AG10803 (cell line): ENCODE data around the gene PPM1D.

Experiments
- DNase-seq: peaks from one replicate; pipeline ENCODE4 v3.0.0; 2010; ENCODE audit warnings: low read depth
- H3K4me3 ChIP-seq: 2 replicates; pipeline ENCODE4 v1.5.1; 2011; ENCODE audit warnings: mild to moderate bottlenecking, low read length, control low read depth
- TF ChIP-seq, protein P1 (sequence below): conservative IDR thresholded peaks from 2 replicates; pipeline ENCODE4 v1.5.1; 2011; ENCODE audit warnings: mild to moderate bottlenecking, low read length, control low read depth, inconsistent platforms

Gene PPM1D

DNA sequence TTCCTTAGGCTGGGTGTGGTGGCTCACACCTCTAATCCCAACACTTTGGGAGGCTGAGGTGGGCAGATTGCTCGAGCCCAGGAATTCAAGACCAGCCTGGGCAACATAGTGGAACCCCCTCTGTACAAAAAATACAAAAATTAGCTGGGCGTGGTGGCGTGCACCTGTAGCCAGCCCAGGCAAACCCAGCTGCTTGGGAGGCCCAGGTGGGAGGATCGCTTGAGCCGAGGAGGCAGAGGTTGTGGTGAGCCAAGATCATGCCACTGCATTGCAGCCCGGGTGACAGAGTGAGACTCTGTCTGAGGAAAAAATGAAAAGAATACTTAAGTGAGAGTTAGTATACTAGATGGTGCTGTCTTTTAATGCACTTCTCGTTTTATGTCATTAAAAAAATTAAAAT lies 15.1 kb downstream of the PPM1D start:
- H3K4me3 ChIP-seq, result no peak overlapping the region
- DNase-seq, result no peak
- TF ChIP-seq, protein P1, sequence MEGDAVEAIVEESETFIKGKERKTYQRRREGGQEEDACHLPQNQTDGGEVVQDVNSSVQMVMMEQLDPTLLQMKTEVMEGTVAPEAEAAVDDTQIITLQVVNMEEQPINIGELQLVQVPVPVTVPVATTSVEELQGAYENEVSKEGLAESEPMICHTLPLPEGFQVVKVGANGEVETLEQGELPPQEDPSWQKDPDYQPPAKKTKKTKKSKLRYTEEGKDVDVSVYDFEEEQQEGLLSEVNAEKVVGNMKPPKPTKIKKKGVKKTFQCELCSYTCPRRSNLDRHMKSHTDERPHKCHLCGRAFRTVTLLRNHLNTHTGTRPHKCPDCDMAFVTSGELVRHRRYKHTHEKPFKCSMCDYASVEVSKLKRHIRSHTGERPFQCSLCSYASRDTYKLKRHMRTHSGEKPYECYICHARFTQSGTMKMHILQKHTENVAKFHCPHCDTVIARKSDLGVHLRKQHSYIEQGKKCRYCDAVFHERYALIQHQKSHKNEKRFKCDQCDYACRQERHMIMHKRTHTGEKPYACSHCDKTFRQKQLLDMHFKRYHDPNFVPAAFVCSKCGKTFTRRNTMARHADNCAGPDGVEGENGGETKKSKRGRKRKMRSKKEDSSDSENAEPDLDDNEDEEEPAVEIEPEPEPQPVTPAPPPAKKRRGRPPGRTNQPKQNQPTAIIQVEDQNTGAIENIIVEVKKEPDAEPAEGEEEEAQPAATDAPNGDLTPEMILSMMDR, result no peak

DNA sequence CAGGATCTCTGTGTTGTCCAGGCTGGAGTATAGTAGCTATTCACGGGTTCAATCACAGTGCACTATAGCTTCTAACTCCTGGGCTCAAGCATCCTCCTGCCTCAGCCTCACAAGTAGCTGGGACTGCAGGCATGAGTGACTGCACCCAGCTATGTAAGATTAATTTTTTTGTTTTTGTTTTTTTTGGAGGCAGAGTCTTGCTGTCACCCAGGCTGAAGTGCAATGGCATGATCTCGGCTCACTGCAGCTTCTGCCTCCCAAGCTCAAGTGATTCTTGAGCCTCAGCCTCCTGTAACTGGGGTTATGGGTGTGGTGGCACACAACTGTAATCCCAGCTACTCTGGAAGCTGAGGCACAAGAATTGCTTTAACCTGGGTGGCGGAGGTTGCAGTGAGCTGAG lies 15.8 kb downstream of the PPM1D start:
- H3K4me3 ChIP-seq, result no peak overlapping the region
- no peak for DNase-seq
- TF ChIP-seq, protein P1, result no peak

DNA sequence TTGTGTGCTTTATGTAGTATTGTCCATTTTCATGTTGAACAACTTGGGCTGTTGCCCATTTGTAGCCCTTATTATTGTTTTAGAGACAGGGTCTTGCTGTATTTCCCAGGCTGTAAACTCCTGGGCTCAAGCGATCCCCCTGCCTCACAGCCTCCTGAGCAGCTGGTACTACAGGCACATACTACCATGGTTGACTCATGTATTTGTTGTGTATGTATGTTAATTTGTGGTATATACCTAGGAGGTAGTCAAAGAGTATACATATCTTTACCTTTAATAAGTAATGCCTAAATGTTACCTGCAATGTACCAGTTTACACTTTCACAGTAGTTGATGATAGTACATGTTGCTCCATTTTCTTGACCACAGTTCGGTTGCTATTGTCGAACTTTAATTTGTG lies 18.1 kb downstream of the PPM1D start:
- TF ChIP-seq, protein P1, result no peak
- no peak for DNase-seq
- H3K4me3 ChIP-seq, result no peak overlapping the region

DNA sequence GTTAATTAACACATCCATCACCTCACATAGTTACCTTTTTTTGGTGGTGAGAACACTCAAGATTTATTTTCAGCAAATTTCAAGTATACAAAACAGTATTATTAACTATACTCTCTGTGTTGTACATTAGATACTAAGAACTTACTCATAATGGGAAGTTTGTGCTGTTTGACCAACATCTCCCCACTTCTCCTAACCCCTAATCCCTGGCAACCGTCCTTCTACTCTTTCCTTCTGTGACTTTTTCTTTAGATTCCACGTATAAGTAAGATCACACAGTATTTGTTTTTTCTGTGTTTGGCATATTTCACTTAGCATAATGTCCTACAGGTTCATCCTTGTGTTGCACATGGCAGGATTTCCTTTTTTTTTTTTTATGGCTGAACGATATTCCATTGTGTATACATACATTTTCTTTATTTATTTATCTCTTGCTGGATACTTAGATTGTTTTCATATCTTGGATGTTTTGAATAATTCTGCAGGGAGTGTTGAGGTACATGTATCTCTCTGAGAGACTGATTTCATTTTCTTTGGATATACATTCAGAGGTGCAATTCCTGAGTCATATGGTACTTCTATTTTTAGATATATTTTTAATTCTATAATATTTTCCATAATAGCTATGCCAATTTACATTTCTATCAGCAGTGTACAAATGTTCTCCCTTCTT lies 19.0 kb downstream of the PPM1D start:
- TF ChIP-seq, protein P1, result no peak
- H3K4me3 ChIP-seq, result no peak overlapping the region
- DNase-seq, result no peak

DNA sequence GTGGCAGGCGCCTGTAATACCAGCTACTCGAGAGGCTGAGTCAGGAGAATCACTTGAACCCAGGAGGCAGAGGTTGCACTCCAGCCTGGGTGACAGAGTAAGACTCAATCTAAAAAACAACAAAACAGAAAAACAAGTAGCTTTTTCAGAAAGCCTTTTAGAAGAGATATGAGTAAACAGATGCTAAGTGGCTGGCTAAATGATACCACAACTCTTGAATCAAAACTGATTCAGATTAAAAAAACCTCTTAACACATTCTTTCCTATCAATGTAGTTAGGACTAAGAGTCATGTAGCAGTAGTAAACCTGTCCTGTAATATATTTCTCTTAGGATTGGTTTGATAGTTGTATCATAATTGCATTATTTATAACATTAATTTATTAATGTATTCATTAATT lies 23.0 kb downstream of the PPM1D start:
- TF ChIP-seq, protein P1, result no peak
- DNase-seq, result no peak
- no peak overlapping the region for H3K4me3 ChIP-seq

DNA sequence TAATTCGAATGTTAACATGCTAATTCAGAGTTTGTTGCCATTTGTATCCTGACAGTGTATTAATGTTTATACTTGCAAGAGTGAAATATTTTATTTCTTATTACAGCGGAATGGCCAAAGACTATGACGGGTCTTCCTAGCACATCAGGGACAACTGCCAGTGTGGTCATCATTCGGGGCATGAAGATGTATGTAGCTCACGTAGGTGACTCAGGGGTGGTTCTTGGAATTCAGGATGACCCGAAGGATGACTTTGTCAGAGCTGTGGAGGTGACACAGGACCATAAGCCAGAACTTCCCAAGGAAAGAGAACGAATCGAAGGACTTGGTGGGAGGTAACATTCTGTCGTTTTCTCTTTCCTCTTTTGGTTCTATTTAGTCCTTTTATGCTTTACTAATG lies 23.4 kb downstream of the PPM1D start:
- no peak for DNase-seq
- TF ChIP-seq, protein P1, result no peak
- no peak overlapping the region for H3K4me3 ChIP-seq

DNA sequence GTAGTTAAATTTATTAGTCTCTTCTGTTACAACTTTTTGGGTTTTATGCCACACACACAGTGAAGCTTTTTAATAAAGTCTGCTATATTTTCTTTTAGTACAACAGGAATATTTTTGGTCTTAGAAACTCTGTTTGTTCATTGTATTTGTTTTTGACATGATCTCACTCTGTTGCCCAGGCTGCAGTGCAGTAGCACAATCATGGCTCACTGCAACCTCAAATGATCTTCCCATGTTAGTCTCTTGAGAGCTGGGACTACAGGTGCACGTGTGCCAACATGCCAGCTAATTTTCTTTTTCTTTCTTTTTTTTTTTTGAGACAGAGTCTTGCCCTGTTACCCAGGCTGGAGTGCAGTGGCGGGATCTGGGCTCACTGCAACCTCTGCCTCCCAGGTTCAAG lies 27.1 kb downstream of the PPM1D start:
- no peak for DNase-seq
- TF ChIP-seq, protein P1, result no peak
- H3K4me3 ChIP-seq, result no peak overlapping the region
